Esophagus squamous epithelium (tissue), 5 donors: ENCODE data around the gene PLEKHG4B. TPM values are rescaled to one million over a fixed set of nuclear protein-coding genes. Genes with fewer than 3 reads are reported as not detected.
"Not testable (repeated sequence)": the region's sequence is repeated elsewhere in the genome, so short reads cannot be mapped to it uniquely, and the experiment has no call there.

ENCODE experiments used
- DNase-seq: peaks from one replicate; lab custom pipeline; 2025; lab: John Stamatoyannopoulos, UW
- H3K27ac ChIP-seq, 4 donors: fragments of 200-600 bp; sonication (generic); one replicate each; pipeline ENCODE4 v1.5.1; 2016 to 2019; ENCODE audit warnings: mild to moderate bottlenecking in 1 of 4
- H3K27me3 ChIP-seq, 4 donors: fragments of 200-600 bp; sonication (generic); 1 replicate in 3 of 4; 2 replicates in 1 of 4; pipeline versions ENCODE4 v1.5.1 to v1.6.0; 2017 to 2021; ENCODE audit warnings: antibody characterized with exemption in 1 of 4
- H3K36me3 ChIP-seq, 3 donors: fragments of 200-600 bp; sonication (generic); one replicate each; pipeline ENCODE4 v1.5.1; 2016 to 2019
- H3K4me1 ChIP-seq, 3 donors: fragments of 200-600 bp; sonication (generic); one replicate each; pipeline ENCODE4 v1.5.1; 2017 to 2019
- H3K4me3 ChIP-seq, 4 donors: fragments of 200-600 bp; sonication (generic); 1 replicate in 3 of 4; 2 replicates in 1 of 4; pipeline ENCODE4 v1.5.1; 2016 to 2019; ENCODE audit warnings: mild to moderate bottlenecking in 2 of 4, moderate library complexity in 1 of 4
- H3K9me3 ChIP-seq, 3 donors: fragments of 200-600 bp; sonication (generic); one replicate each; pipeline ENCODE4 v1.5.1; 2016 to 2019
- POLR2A ChIP-seq, 4 donors: fragments of 450-650 bp; IDR thresholded peaks; one replicate each; pipeline ENCODE4 v1.6.1; 2017; ENCODE audit warnings: antibody characterized with exemption in 4 of 4, mild to moderate bottlenecking in 4 of 4, moderate library complexity in 3 of 4
- WGBS, 2 donors: methylation state at CpG; one replicate each; pipeline ENCODE4 v1.1.5; 2018; 5-methylcytosine and 5-hydroxymethylcytosine counted together
- intact Hi-C: fragments of 100-400 bp; cut with DNase I; formaldehyde crosslinking; loops from one replicate; pipeline ENCODE4 v1.15.0; 2022
- total RNA-seq, 4 donors: library from RNA; depleted of rRNA; stranded (reverse); fragments of >200 nt; gene quantifications; one replicate each; pipeline ENCODE4 v1.1.0, GENCODE V29; 2016
- TF ChIP-seq, protein P1 (sequence below), 6 experiments: fragments of 450-650 bp in 4 of 6; fragments of 200-600 bp in 2 of 6; sonication (generic) in 2 of 6; IDR thresholded peaks; one replicate each; pipeline ENCODE4 v1.5.1; 2016 to 2019; ENCODE audit warnings: antibody characterized with exemption in 6 of 6, mild to moderate bottlenecking in 4 of 6, moderate library complexity in 4 of 6
- donor health status: DM: yes; HTN: yes; CAD: no.

Gene PLEKHG4B
- total RNA-seq, 4 donors from 2014 or later = 0.12 to 1.2 (median 0.21) TPM

GRCh38 chr5:196350-196749, 104.4 kb downstream of the PLEKHG4B start:
- 56 to 84% methylated on average over 2 to 3 of the region's 10 CpGs for WGBS, 2 donors
- no peak for TF ChIP-seq POLR2A (IDR thresholded peaks at IDR 0.05)
- TF ChIP-seq, protein P1, sequence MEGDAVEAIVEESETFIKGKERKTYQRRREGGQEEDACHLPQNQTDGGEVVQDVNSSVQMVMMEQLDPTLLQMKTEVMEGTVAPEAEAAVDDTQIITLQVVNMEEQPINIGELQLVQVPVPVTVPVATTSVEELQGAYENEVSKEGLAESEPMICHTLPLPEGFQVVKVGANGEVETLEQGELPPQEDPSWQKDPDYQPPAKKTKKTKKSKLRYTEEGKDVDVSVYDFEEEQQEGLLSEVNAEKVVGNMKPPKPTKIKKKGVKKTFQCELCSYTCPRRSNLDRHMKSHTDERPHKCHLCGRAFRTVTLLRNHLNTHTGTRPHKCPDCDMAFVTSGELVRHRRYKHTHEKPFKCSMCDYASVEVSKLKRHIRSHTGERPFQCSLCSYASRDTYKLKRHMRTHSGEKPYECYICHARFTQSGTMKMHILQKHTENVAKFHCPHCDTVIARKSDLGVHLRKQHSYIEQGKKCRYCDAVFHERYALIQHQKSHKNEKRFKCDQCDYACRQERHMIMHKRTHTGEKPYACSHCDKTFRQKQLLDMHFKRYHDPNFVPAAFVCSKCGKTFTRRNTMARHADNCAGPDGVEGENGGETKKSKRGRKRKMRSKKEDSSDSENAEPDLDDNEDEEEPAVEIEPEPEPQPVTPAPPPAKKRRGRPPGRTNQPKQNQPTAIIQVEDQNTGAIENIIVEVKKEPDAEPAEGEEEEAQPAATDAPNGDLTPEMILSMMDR (IDR thresholded peaks at IDR 0.05) = no peak
- Histone ChIP-seq H3K4me1 (peaks cover 4 to 8% (median 6%) of the 10 kb centered on the region in 3 donors), H3K4me3 (no peak overlapping the region), H3K27me3 (peaks cover 0 to 35% (median 2%) of the 10 kb centered on the region in 4 donors), H3K9me3 (no peaks in the 10 kb centered on the region), H3K27ac (no peak overlapping the region), H3K36me3 (no peaks in the 10 kb centered on the region)
- no peak for DNase-seq
- intact Hi-C loops = no loop called here

GRCh38 chr5:197031-197430, 105.1 kb downstream of the PLEKHG4B start:
- DNase-seq, intact Hi-C loops, H3K4me3 ChIP-seq, H3K4me1 ChIP-seq, H3K27ac ChIP-seq, H3K36me3 ChIP-seq, H3K9me3 ChIP-seq: not testable (repeated sequence)
- peaks cover 0 to 29% (median 0%) of the 10 kb centered on the region in 4 donors for H3K27me3 ChIP-seq
- WGBS, 2 donors = 31 to 40% methylated on average over 16 to 18 of the region's 18 CpGs

DNA sequence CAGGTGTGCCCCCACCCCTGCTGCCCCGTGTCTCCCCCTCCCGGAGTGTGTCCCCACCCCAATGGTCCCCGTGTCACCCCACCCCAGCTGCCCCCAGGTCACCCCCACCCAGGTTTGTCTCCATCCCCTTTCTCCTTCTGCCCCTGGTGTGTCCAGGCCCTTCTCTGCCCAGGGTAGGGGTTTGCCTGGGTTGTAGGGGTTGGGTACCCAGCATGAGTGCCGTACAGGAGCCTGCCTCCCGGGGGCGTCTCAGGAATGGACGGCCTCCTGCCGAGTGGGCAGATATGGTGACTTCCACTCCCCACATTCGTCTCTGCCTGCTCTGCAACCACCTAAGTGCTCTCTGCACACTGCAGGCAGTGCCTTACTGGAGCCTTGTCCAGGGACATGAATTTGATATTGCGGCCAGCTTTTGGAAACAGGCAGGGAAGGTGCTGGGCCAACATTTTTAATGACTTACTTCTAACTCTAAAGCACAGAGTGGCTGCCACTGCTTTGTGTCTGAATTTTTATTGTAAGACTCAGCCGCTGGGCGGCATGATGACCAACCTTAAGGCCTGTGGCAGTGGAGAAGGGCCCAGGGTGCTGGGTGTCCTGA, 106.0 kb downstream of the PLEKHG4B start:
- intact Hi-C loops = no loop called here
- no peak for DNase-seq
- WGBS, 2 donors = 90% methylated on average over 9 of the region's 12 CpGs; no CpG with 5 or more reads in 1 of the 2 donors
- Histone ChIP-seq H3K4me1 (no peaks in the 10 kb centered on the region), H3K27me3 (peaks cover 0 to 19% (median 0%) of the 10 kb centered on the region in 4 donors), H3K27ac (no peak overlapping the region), H3K4me3 (no peak overlapping the region), H3K9me3 (no peaks in the 10 kb centered on the region), H3K36me3 (peaks cover 0 to 5% (median 0%) of the 10 kb centered on the region in 3 donors)
- TF ChIP-seq, protein P1 (IDR thresholded peaks at IDR 0.05) = no peak
- no peak for TF ChIP-seq POLR2A (IDR thresholded peaks at IDR 0.05)

- Histone ChIP-seq H3K9me3 (no peaks in the 10 kb centered on the region), H3K4me3 (no peak overlapping the region), H3K4me1 (no peaks in the 10 kb centered on the region), H3K36me3 (peaks cover 0 to 11% (median 0%) of the 10 kb centered on the region in 3 donors), H3K27ac (no peak overlapping the region), H3K27me3 (peaks cover 0 to 12% (median 0%) of the 10 kb centered on the region in 4 donors)
- intact Hi-C loops = no loop called here
- no peak for TF ChIP-seq POLR2A (IDR thresholded peaks at IDR 0.05)
- TF ChIP-seq, protein P1 (IDR thresholded peaks at IDR 0.05) = no peak
- DNase-seq = no peak
- whole genome bisulfite sequencing, 2 donors = 91 to 98% methylated on average over 4 to 13 of the region's 21 CpGs
These were observed 106.7 kb downstream of the PLEKHG4B start for GRCh38 chr5:198516-199196.

DNA sequence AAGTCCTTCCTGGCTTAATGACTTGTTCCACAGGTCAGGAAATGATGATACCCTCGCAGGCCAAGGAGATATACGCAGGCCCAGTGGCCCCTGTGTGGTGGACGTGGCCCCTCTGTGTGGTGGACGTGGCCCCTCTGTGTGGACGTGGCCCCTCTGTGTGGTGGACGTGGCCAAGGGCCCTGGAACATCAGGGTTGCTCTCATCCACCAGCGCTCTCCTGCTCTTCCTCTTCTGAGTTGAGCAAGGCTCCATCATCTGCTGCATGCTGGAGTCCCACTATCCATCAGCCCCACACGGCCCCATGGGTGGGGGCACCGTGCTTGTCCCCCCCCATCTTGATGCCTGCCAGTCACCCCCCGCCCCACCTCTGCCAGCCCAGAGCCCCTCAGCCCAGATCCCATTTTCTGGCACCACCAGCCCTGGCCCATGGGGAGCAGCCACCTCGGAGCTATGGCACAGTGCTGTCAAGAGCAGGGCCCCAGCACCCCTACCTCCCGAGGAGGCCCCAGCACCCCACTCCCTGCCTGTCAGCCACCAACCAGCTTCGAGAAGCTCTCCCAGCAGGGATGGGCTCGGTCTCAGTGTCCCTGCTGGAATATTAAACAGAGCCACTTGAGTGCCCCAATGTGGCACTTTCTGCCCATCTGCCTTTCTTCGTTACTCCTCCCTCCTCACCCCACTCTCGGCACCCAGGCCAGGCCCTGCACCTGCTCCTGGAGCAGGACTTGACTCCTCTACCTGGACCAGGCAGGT, 107.4 kb downstream of the PLEKHG4B start:
- H3K27ac ChIP-seq = no peak overlapping the region
- H3K4me3 ChIP-seq = no peak overlapping the region
- H3K36me3 ChIP-seq = peaks cover 0 to 19% (median 0%) of the 10 kb centered on the region in 3 donors
- intact Hi-C loops = no loop called here
- peaks cover 0 to 7% (median 0%) of the 10 kb centered on the region in 4 donors for H3K27me3 ChIP-seq
- H3K9me3 ChIP-seq = no peaks in the 10 kb centered on the region
- H3K4me1 ChIP-seq = no peaks in the 10 kb centered on the region
- no peak for DNase-seq
- WGBS, 2 donors = 89 to 92% methylated on average over 4 to 5 of the region's 16 CpGs
- TF ChIP-seq POLR2A (IDR thresholded peaks at IDR 0.05) = no peak
- TF ChIP-seq, protein P1 (IDR thresholded peaks at IDR 0.05) = no peak
